ENCODE results near the gene DAB1.
"Not testable (repeated sequence)": the region's sequence is repeated elsewhere in the genome, so short reads cannot be mapped to it uniquely, and the experiment has no call there.

DAB1 gene

GRCh38 chr1:57222307-57222706, 201.6 kb downstream of the DAB1 start:
- DNase-seq (ENCODE audit: low read depth, low spot score), result no peak

- not testable (repeated sequence) for DNase-seq (ENCODE audit: low read depth, low spot score)
Measured at GRCh38 chr1:57220905-57221304, 203.0 kb downstream of the DAB1 start.

GRCh38 chr1:57218487-57219079, 205.3 kb downstream of the DAB1 start:
- no peak for DNase-seq (ENCODE audit: low read depth, low spot score)

GRCh38 chr1:57217905-57218304, 206.0 kb downstream of the DAB1 start:
- DNase-seq (ENCODE audit: low read depth, low spot score), result no peak

- DNase-seq (ENCODE audit: low read depth, low spot score), result no peak
Measured at GRCh38 chr1:57214951-57215575, 208.8 kb downstream of the DAB1 start.

- no peak for DNase-seq (ENCODE audit: low read depth, low spot score)
Measured at GRCh38 chr1:57210881-57211280, 213.0 kb downstream of the DAB1 start.

- no peak for DNase-seq (ENCODE audit: low read depth, low spot score)
Measured at GRCh38 chr1:57209495-57209894, 214.4 kb downstream of the DAB1 start.

- no peak for DNase-seq (ENCODE audit: low read depth, low spot score)
Measured at GRCh38 chr1:57208741-57209302, 215.0 kb downstream of the DAB1 start.

- DNase-seq (ENCODE audit: low read depth, low spot score), result peak; percentile 76
Measured at GRCh38 chr1:57206038-57206437, 217.8 kb downstream of the DAB1 start.

GRCh38 chr1:57204942-57205787, 218.7 kb downstream of the DAB1 start:
- peak; percentile 60 for DNase-seq (ENCODE audit: low read depth, low spot score)

- DNase-seq (ENCODE audit: low read depth, low spot score), result no peak
Measured at GRCh38 chr1:57204091-57204490, 219.8 kb downstream of the DAB1 start.

- no peak for DNase-seq (ENCODE audit: low read depth, low spot score)
Measured at GRCh38 chr1:57202241-57202640, 221.6 kb downstream of the DAB1 start.

GRCh38 chr1:57198912-57199311, 224.9 kb downstream of the DAB1 start:
- no peak for DNase-seq (ENCODE audit: low read depth, low spot score)

GRCh38 chr1:57195436-57195941, 228.4 kb downstream of the DAB1 start:
- DNase-seq (ENCODE audit: low read depth, low spot score), result no peak

GRCh38 chr1:57192222-57192621, 231.6 kb downstream of the DAB1 start:
- no peak for DNase-seq (ENCODE audit: low read depth, low spot score)

- no peak for DNase-seq (ENCODE audit: low read depth, low spot score)
Measured at GRCh38 chr1:57190898-57191297, 233.0 kb downstream of the DAB1 start.

- DNase-seq (ENCODE audit: low read depth, low spot score), result no peak
Measured at GRCh38 chr1:57188168-57188567, 235.7 kb downstream of the DAB1 start.

GRCh38 chr1:57186455-57186854, 237.4 kb downstream of the DAB1 start:
- DNase-seq (ENCODE audit: low read depth, low spot score), result no peak

- DNase-seq (ENCODE audit: low read depth, low spot score), result no peak
Measured at GRCh38 chr1:57179001-57179400, 244.9 kb downstream of the DAB1 start.

GRCh38 chr1:57175506-57175905, 248.4 kb downstream of the DAB1 start:
- DNase-seq (ENCODE audit: low read depth, low spot score), result no peak

GRCh38 chr1:57172040-57172439, 251.8 kb downstream of the DAB1 start:
- no peak for DNase-seq (ENCODE audit: low read depth, low spot score)

- no peak for DNase-seq (ENCODE audit: low read depth, low spot score)
Measured at GRCh38 chr1:57167997-57168396, 255.9 kb downstream of the DAB1 start.
